PC-3 (cell line): ENCODE measurements around the gene ACADL.

Experiments used
- CTCF ChIP-seq: fragments of 300-600 bp; sonication (generic); conservative IDR thresholded peaks from 2 replicates; pipeline ENCODE4 v1.5.1; 2017; ENCODE audit warnings: antibody characterized with exemption, low read depth, mild to moderate bottlenecking, low read length
- EZH2 ChIP-seq: fragments of 300-600 bp; sonication (generic); IDR thresholded peaks from one replicate; pipeline ENCODE4 v1.6.1; 2017; ENCODE audit warnings: antibody characterized with exemption, mild to moderate bottlenecking, low read length; ENCODE audit not compliant: unreplicated experiment
- EZH2phosphoT487 ChIP-seq: fragments of 300-600 bp; sonication (generic); IDR thresholded peaks from 2 replicates; pipeline ENCODE4 v1.6.1; 2018; ENCODE audit warnings: mild to moderate bottlenecking, antibody characterized with exemption, low read length, borderline replicate concordance

DNA sequence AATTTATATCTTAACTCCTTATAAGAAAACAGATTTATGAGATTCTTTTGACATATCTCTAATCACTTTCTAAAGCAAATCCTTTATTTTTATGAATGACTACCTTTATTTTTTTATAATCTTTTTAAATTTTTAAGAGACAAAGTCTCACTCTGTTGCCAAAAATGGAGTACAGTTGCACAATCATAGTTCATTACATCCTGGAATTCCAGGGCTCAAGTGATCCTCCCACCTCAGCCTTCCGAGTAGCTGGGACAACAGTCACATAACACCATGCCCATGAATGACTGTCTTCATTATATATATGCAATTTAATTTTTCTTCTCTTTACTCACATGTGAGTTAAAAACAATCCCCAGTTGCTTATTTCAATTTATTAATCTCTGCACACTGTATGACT is 21.7 kb downstream of the ACADL start:
- TF ChIP-seq EZH2 (no peak), CTCF (no peak), EZH2phosphoT487 (no peak)
